GM10266 (cell line): ENCODE measurements around the gene ARFGEF2.

Experiments
- DNase-seq: peaks from one replicate; pipeline ENCODE4 v3.0.0; 2012; ENCODE audit errors: extremely low spot score
- TF ChIP-seq, protein P1 (sequence below): IDR thresholded peaks from 2 replicates; pipeline ENCODE4 v1.5.1; 2012; ENCODE audit warnings: mild to moderate bottlenecking, low read depth; ENCODE audit not compliant: control insufficient read depth, insufficient read depth; ENCODE audit errors: missing control alignments

The ARFGEF2 gene

DNA sequence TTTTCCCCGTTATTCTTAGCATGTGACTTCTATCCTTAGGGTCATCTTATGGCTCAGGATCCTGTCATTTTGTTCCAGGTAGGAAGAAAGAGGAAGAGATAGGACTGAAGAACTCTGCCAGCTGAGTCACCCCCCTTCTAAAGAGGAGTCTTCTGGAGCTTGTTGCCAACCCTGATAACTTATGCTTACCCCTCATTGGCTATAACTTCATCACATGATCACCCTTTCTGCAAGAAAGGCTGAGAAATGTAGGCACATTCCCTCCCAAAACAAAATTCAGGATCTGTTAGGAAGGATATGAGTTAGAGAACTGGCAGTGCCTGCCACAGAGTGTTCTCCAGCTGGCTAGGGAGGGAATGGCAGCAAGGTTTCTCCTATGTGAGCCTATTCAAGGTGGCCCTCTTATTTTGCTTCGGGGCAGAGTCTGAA, 35.6 kb downstream of the ARFGEF2 start:
- TF ChIP-seq, protein P1, sequence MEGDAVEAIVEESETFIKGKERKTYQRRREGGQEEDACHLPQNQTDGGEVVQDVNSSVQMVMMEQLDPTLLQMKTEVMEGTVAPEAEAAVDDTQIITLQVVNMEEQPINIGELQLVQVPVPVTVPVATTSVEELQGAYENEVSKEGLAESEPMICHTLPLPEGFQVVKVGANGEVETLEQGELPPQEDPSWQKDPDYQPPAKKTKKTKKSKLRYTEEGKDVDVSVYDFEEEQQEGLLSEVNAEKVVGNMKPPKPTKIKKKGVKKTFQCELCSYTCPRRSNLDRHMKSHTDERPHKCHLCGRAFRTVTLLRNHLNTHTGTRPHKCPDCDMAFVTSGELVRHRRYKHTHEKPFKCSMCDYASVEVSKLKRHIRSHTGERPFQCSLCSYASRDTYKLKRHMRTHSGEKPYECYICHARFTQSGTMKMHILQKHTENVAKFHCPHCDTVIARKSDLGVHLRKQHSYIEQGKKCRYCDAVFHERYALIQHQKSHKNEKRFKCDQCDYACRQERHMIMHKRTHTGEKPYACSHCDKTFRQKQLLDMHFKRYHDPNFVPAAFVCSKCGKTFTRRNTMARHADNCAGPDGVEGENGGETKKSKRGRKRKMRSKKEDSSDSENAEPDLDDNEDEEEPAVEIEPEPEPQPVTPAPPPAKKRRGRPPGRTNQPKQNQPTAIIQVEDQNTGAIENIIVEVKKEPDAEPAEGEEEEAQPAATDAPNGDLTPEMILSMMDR: no peak
- no peak for DNase-seq

DNA sequence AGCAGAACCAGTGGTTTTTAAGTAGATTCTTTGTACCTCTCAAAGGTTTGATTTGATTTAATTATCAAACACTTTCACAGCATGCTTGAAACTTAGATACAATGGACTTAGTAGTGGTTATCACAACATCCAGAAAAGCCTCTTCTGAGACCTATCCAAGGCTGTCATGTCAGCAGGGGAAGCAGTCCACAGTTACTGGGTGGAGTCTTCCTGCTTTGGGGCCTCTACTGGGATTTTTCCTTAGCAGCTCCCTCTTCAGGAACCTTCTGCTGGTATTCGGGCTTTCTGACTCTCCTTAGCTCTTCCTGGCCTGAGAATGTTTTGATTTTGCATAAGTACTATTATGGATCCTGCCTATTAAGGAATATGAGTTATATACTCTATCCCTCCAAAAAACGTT, 36.0 kb downstream of the ARFGEF2 start:
- TF ChIP-seq, protein P1: no peak
- no peak for DNase-seq

GRCh38 chr20:48958743-48959142, 37.2 kb downstream of the ARFGEF2 start:
- DNase-seq: no peak
- TF ChIP-seq, protein P1: no peak

DNA sequence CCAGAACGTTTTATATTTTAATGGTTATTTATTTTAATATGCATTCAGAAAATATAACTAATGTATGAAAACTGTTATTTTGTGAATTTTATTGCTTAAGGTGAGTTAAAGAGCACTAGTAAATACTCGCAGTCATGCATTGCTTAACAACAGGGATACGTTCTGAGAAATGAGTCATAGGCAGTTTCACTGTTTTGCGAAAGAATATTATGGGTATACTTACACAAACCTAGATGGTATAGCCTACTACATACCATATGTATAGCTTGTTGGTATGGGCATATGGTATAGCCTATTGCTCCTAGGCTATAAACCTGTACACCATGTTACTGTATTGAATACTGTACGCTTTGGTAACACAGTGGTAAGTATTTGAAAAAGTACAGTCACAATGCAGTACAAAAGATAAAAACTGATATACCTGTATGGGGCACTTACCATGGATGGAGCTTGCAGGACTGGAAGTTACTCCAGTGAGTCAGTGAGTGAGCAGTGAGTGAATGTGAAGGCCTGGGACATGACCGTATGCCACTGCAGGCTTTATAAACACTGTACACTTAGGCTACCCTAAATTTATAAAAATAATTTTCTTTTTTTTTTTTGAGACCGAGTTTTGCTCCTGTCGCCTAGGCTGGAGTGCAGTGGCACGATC, 38.5 kb downstream of the ARFGEF2 start:
- DNase-seq: no peak
- TF ChIP-seq, protein P1: no peak

DNA sequence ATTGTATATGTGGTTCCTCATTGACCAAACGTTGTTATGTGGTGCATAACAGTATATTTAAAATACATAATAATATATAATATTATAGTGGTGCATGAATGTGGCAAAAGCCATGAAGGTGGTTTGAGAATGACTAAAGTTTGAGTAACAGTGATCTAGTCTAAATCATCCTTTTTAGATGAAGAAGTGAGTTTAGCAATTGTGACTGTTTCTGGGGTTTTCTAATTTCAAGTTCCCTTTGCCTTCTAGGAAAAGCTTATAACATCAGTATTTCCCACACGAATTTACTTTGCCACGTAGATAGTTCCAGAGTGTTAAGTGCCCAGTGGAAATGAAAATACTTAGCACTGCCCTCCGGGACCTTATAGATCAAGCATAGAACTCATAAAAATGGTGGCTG, 40.9 kb downstream of the ARFGEF2 start:
- TF ChIP-seq, protein P1: no peak
- DNase-seq: no peak

DNA sequence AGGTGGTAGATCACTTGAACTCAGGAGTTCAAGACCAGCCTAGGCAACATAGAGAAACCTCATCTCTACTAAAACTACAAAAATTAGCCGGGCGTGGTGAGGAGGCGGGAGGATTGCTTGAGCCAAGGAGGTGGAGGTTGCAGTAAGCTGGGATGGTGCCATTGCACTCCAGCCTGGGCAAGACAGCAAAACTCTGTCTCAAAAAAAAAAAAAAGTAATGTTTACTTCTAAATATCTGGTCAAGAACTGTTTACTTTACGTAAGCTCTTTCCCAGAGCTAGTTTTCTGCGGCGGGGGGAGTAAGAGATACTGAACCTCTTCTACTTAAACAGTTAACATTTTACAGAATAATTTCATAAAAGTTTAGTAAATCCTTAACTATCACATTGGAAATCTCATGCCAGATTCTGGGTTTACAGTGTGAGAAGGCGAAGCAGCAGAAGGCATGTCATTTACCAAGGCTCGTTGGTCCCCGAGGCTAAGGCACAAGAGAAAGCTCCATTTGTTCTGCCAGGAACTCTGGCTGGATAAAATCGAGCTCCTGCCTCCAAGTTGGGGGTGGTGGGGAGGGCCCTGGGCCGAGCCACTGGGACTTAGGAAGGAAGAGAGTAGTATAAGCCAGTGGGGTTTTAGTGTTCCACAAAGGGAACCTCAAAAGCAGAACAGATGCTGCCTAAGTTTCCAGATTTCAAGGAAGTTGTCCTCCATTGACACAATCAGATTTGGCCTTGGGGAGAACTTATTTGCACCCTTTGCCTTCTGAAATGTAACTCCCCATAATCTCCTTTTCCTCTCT, 41.7 kb downstream of the ARFGEF2 start:
- TF ChIP-seq, protein P1: no peak
- no peak for DNase-seq
